HEK293 (cell line): ENCODE measurements around the gene ITGA8.

Experiments used
- CTCF ChIA-PET: fragments of 350-600 bp; formaldehyde crosslinking; extraction: SDS; loops from one replicate; lab custom pipeline; 2021; ENCODE audit warnings: antibody characterized with exemption; lab: Yijun Ruan, JAX
- POLR2A ChIA-PET: fragments of 300-600 bp; formaldehyde crosslinking; extraction: SDS; loops from one replicate; lab custom pipeline; 2020; ENCODE audit warnings: antibody characterized with exemption, inconsistent platforms; lab: Yijun Ruan, JAX
- H3K27ac ChIP-seq: fragments of 200-500 bp; sonication (Bioruptor generic); 2 replicates; pipeline ENCODE4 v1.5.1; 2014; ENCODE audit warnings: low read depth, low read length, control low read depth, inconsistent platforms; ENCODE audit errors: extremely low read depth
- H3K36me3 ChIP-seq, 2 experiments: fragments of 200-500 bp in 1 of 2; sonication (Bioruptor generic) in 1 of 2; 1 replicate in 1 of 2; 2 replicates in 1 of 2; pipeline ENCODE4 v1.5.1; 2014 to 2017; ENCODE audit warnings: inconsistent platforms in 2 of 2, low read length in 2 of 2; ENCODE audit not compliant: control insufficient read depth in 2 of 2, insufficient read depth in 1 of 2
- H3K4me1 ChIP-seq: fragments of 200-500 bp; sonication (Bioruptor generic); 2 replicates; pipeline ENCODE4 v1.5.1; 2014; ENCODE audit warnings: mild to moderate bottlenecking, low read length, inconsistent platforms; ENCODE audit not compliant: control insufficient read depth, insufficient read depth
- H3K4me3 ChIP-seq: 2 replicates; pipeline ENCODE4 v1.5.1; 2011; ENCODE audit warnings: low read depth, mild to moderate bottlenecking, control low read depth, low read length, moderate library complexity
- H3K9me3 ChIP-seq: fragments of 200-500 bp; sonication (Bioruptor generic); 2 replicates; pipeline ENCODE4 v1.5.1; 2014; ENCODE audit warnings: low read depth, low read length, inconsistent platforms; ENCODE audit not compliant: control insufficient read depth, insufficient read depth
- HOXA7 ChIP-seq: sonication (generic); formaldehyde crosslinking; IDR thresholded peaks from 2 replicates; pipeline ENCODE4 v1.8.1; 2022; ENCODE audit warnings: missing genetic modification reagents, borderline replicate concordance
- OVOL3 ChIP-seq: fragments of 450-650 bp; formaldehyde crosslinking; IDR thresholded peaks from 2 replicates; pipeline ENCODE4 v1.5.1; 2016; ENCODE audit warnings: missing biosample characterization, missing genetic modification characterization
- SP2 ChIP-seq: fragments of 450-650 bp; formaldehyde crosslinking; IDR thresholded peaks from 2 replicates; pipeline ENCODE4 v1.5.1; 2016; ENCODE audit warnings: missing biosample characterization, missing genetic modification characterization
- SP3 ChIP-seq: fragments of 450-650 bp; formaldehyde crosslinking; IDR thresholded peaks from 2 replicates; pipeline ENCODE4 v1.5.1; 2016; ENCODE audit warnings: missing biosample characterization, missing genetic modification characterization
- ZBTB17 ChIP-seq: fragments of 450-650 bp; formaldehyde crosslinking; IDR thresholded peaks from 2 replicates; pipeline ENCODE4 v1.5.1; 2016; ENCODE audit warnings: missing biosample characterization, missing genetic modification characterization
- ZNF146 ChIP-seq: fragments of 450-650 bp; formaldehyde crosslinking; IDR thresholded peaks from 2 replicates; pipeline ENCODE4 v1.5.1; 2016; ENCODE audit warnings: missing biosample characterization, missing genetic modification characterization
- ZNF157 ChIP-seq: fragments of 450-650 bp; formaldehyde crosslinking; IDR thresholded peaks from 2 replicates; pipeline ENCODE4 v1.5.1; 2016; ENCODE audit warnings: missing biosample characterization, missing genetic modification characterization
- ZNF184 ChIP-seq: fragments of 450-650 bp; IDR thresholded peaks from 2 replicates; pipeline ENCODE4 v1.5.1; 2018; ENCODE audit warnings: missing biosample characterization, mild to moderate bottlenecking, missing genetic modification characterization
- ZNF239 ChIP-seq: fragments of 450-650 bp; formaldehyde crosslinking; IDR thresholded peaks from 2 replicates; pipeline ENCODE4 v1.5.1; 2016; ENCODE audit warnings: missing biosample characterization, missing genetic modification characterization
- ZNF24 ChIP-seq: fragments of 450-650 bp; formaldehyde crosslinking; IDR thresholded peaks from 2 replicates; pipeline ENCODE4 v1.5.1; 2016; ENCODE audit warnings: missing biosample characterization, missing genetic modification characterization
- ZNF280C ChIP-seq: fragments of 450-650 bp; formaldehyde crosslinking; IDR thresholded peaks from 2 replicates; pipeline ENCODE4 v1.5.1; 2016; ENCODE audit warnings: missing biosample characterization, missing genetic modification characterization
- ZNF280D ChIP-seq: fragments of 450-650 bp; formaldehyde crosslinking; IDR thresholded peaks from 2 replicates; pipeline ENCODE4 v1.5.1; 2016; ENCODE audit warnings: missing biosample characterization, missing genetic modification characterization
- ZNF350 ChIP-seq: fragments of 450-650 bp; formaldehyde crosslinking; IDR thresholded peaks from 2 replicates; pipeline ENCODE4 v1.5.0; 2017; ENCODE audit warnings: missing biosample characterization, mild to moderate bottlenecking, missing genetic modification characterization
- ZNF362 ChIP-seq: fragments of 450-650 bp; formaldehyde crosslinking; IDR thresholded peaks from 2 replicates; pipeline ENCODE4 v1.5.1; 2016; ENCODE audit warnings: missing biosample characterization, missing genetic modification characterization
- ZNF514 ChIP-seq: fragments of 450-650 bp; formaldehyde crosslinking; IDR thresholded peaks from 2 replicates; pipeline ENCODE4 v1.5.1; 2016; ENCODE audit warnings: missing biosample characterization, missing genetic modification characterization
- ZNF544 ChIP-seq: fragments of 450-650 bp; formaldehyde crosslinking; IDR thresholded peaks from 2 replicates; pipeline ENCODE4 v1.5.0; 2017; ENCODE audit warnings: missing biosample characterization, missing genetic modification characterization
- ZNF580 ChIP-seq: fragments of 450-650 bp; formaldehyde crosslinking; IDR thresholded peaks from 2 replicates; pipeline ENCODE4 v1.5.1; 2016; ENCODE audit warnings: missing biosample characterization, missing genetic modification characterization
- ZNF596 ChIP-seq: fragments of 450-650 bp; IDR thresholded peaks from 2 replicates; pipeline ENCODE4 v1.5.0; 2018; ENCODE audit warnings: missing biosample characterization, mild to moderate bottlenecking, missing genetic modification characterization, moderate library complexity
- ZNF645 ChIP-seq: fragments of 450-650 bp; formaldehyde crosslinking; IDR thresholded peaks from 2 replicates; pipeline ENCODE4; 2016; ENCODE audit warnings: missing biosample characterization, missing genetic modification characterization
- ZNF677 ChIP-seq: fragments of 450-650 bp; IDR thresholded peaks from 2 replicates; pipeline ENCODE4 v1.5.0; 2018; ENCODE audit warnings: missing biosample characterization, mild to moderate bottlenecking, missing genetic modification characterization, moderate library complexity
- ZNF692 ChIP-seq: fragments of 450-650 bp; formaldehyde crosslinking; IDR thresholded peaks from 2 replicates; pipeline ENCODE4 v1.5.1; 2016; ENCODE audit warnings: missing biosample characterization, missing genetic modification characterization
- ZNF843 ChIP-seq: fragments of 450-650 bp; formaldehyde crosslinking; IDR thresholded peaks from 2 replicates; pipeline ENCODE4 v1.5.1; 2016; ENCODE audit warnings: missing biosample characterization, missing genetic modification characterization
- ZSCAN16 ChIP-seq: fragments of 450-650 bp; formaldehyde crosslinking; IDR thresholded peaks from 2 replicates; pipeline ENCODE4 v1.5.1; 2016; ENCODE audit warnings: missing biosample characterization, missing genetic modification characterization
- TF ChIP-seq, protein P1 (sequence below): fragments of 450-650 bp; formaldehyde crosslinking; IDR thresholded peaks from 2 replicates; pipeline ENCODE4 v1.5.1; 2016; ENCODE audit warnings: missing biosample characterization, missing genetic modification characterization

The ITGA8 gene

DNA sequence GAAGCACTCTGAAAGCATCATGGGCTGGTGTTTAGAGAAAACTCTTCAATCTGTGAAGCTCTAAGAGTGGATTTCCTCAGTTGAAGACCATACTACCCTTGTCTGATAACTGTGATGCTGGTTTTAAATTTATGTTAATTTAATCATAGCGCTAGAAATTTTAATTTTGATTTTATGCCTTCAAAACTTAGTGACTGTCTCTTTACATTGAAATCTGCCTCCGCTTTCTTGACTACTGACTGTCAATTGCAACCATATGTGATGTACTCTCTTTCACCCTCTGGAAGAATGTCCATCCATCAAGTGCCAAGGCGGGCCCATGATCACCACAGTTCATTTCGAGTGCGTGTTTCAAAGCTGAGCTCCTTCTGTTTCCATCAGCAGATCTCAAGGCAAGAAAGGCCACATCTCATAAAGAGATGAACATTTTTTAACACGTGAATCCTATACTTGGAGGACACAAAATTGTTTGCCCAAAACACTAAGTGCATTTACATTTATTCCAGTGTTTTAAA is 147.1 kb downstream of the ITGA8 start:
- ChIA-PET POLR2A (no interaction called here), CTCF (interaction anchor here (0.7 to 3.4 kb wide), 2 partner anchors 10 to 12 kb away, joined by 3 to 34 read pairs; no protein-coding TSS in a partner anchor)
- H3K4me1 ChIP-seq = no peaks in the 10 kb centered on the region
- TF ChIP-seq ZSCAN16 (no peak), OVOL3 (tag by site-specific recombination) (no peak), HOXA7 (no peak), ZNF514 (tag by site-specific recombination) (no peak), ZBTB17 (no peak), ZNF692 (no peak), ZNF157 (tag by site-specific recombination) (no peak), SP2 (tag by site-specific recombination) (no peak), ZNF146 (tag by site-specific recombination) (no peak), ZNF362 (tag by site-specific recombination) (no peak), ZNF239 (tag by site-specific recombination) (no peak), SP3 (tag by site-specific recombination) (no peak), ZNF24 (no peak)
- H3K4me3 ChIP-seq = no peak overlapping the region
- H3K36me3 ChIP-seq = no peaks in the 10 kb centered on the region
- H3K27ac ChIP-seq = no peak overlapping the region
- H3K9me3 ChIP-seq = no peaks in the 10 kb centered on the region

- no peak overlapping the region for H3K27ac ChIP-seq
- CTCF ChIA-PET = interaction anchor here (1.0 to 1.7 kb wide), 3 partner anchors 14 to 173 kb away, joined by 3 to 7 read pairs (median 3); no protein-coding TSS in a partner anchor
- H3K36me3 ChIP-seq = no peaks in the 10 kb centered on the region
- H3K4me1 ChIP-seq = no peaks in the 10 kb centered on the region
- POLR2A ChIA-PET = no interaction called here
- no peak for TF ChIP-seq ZNF645 (tag by site-specific recombination)
- no peak for TF ChIP-seq ZNF843 (tag by site-specific recombination)
- TF ChIP-seq ZNF280C (tag by site-specific recombination) = no peak
- TF ChIP-seq ZNF280D (tag by site-specific recombination) = no peak
- TF ChIP-seq ZNF596 (tag by site-specific recombination) = no peak
- TF ChIP-seq ZNF184 = no peak
- no peak for TF ChIP-seq ZNF677 (tag by site-specific recombination)
- TF ChIP-seq ZNF544 (tag by site-specific recombination) = no peak
- TF ChIP-seq ZNF350 = no peak
- TF ChIP-seq ZNF580 (tag by site-specific recombination) = no peak
- TF ChIP-seq OVOL3 (tag by site-specific recombination) = no peak
- TF ChIP-seq, protein P1, sequence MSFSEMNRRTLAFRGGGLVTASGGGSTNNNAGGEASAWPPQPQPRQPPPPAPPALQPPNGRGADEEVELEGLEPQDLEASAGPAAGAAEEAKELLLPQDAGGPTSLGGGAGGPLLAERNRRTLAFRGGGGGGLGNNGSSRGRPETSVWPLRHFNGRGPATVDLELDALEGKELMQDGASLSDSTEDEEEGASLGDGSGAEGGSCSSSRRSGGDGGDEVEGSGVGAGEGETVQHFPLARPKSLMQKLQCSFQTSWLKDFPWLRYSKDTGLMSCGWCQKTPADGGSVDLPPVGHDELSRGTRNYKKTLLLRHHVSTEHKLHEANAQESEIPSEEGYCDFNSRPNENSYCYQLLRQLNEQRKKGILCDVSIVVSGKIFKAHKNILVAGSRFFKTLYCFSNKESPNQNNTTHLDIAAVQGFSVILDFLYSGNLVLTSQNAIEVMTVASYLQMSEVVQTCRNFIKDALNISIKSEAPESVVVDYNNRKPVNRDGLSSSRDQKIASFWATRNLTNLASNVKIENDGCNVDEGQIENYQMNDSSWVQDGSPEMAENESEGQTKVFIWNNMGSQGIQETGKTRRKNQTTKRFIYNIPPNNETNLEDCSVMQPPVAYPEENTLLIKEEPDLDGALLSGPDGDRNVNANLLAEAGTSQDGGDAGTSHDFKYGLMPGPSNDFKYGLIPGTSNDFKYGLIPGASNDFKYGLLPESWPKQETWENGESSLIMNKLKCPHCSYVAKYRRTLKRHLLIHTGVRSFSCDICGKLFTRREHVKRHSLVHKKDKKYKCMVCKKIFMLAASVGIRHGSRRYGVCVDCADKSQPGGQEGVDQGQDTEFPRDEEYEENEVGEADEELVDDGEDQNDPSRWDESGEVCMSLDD (tag by site-specific recombination) = no peak
- H3K9me3 ChIP-seq = no peaks in the 10 kb centered on the region
- no peak overlapping the region for H3K4me3 ChIP-seq
Measured at GRCh38 chr10:15571575-15571974, 148.1 kb downstream of the ITGA8 start.
